22Rv1 (cell line): ENCODE data around the gene MTFR1L.

Experiments
- CTCF ChIP-seq: fragments of 450-650 bp; IDR thresholded peaks from 2 replicates; pipeline ENCODE4 v1.5.1; 2017; ENCODE audit warnings: mild to moderate bottlenecking
- ZFX ChIP-seq: fragments of 450-650 bp; IDR thresholded peaks from 2 replicates; pipeline ENCODE4 v1.6.1; 2017; ENCODE audit warnings: antibody characterized with exemption, borderline replicate concordance

- TF ChIP-seq CTCF, result no peak
- no peak for TF ChIP-seq ZFX
Measured at GRCh38 chr1:25813071-25813733, 6.6 kb upstream of the MTFR1L start.
